BLaER1 (cell line): ENCODE results near the gene FZD2.

ENCODE experiments used
- H3K27ac ChIP-seq: shearing (Covaris generic); formaldehyde crosslinking; 2 replicates; pipeline ENCODE4 v1.8.1; 2022
- H3K27me3 ChIP-seq: shearing (Covaris generic); formaldehyde crosslinking; 2 replicates; pipeline ENCODE4 v1.8.1; 2022
- H3K36me3 ChIP-seq: shearing (Covaris generic); formaldehyde crosslinking; 2 replicates; pipeline ENCODE4 v1.8.1; 2022
- H3K4me1 ChIP-seq: shearing (Covaris generic); formaldehyde crosslinking; 2 replicates; pipeline ENCODE4 v1.8.1; 2022
- H3K4me2 ChIP-seq: shearing (Covaris generic); formaldehyde crosslinking; 2 replicates; pipeline ENCODE4 v1.8.1; 2022
- H3K4me3 ChIP-seq: shearing (Covaris generic); formaldehyde crosslinking; 2 replicates; pipeline ENCODE4 v1.8.1; 2022
- H3K9ac ChIP-seq: shearing (Covaris generic); formaldehyde crosslinking; 2 replicates; pipeline ENCODE4 v1.8.1; 2022
- H3K9me3 ChIP-seq: shearing (Covaris generic); formaldehyde crosslinking; 2 replicates; pipeline ENCODE4 v1.8.1; 2022
- H4K20me1 ChIP-seq: shearing (Covaris generic); formaldehyde crosslinking; 2 replicates; pipeline ENCODE4 v1.8.1; 2022
- Cebpa-rat ChIP-seq: shearing (Covaris generic); IDR thresholded peaks from 2 replicates; pipeline ENCODE4 v1.8.1; 2022

FZD2 gene

GRCh38 chr17:44546671-44547606, 10.3 kb upstream of the FZD2 start:
- Histone ChIP-seq H3K36me3 (no peaks in the 10 kb centered on the region), H3K27ac (peak overlapping the region; percentile 77), H3K9me3 (no peaks in the 10 kb centered on the region), H3K9ac (no peak overlapping the region), H3K4me2 (peak overlapping the region; percentile 84), H4K20me1 (no peaks in the 10 kb centered on the region), H3K4me1 (peaks cover 60% of the 10 kb centered on the region), H3K4me3 (no peak overlapping the region), H3K27me3 (no peaks in the 10 kb centered on the region)
- no peak for TF ChIP-seq Cebpa-rat

GRCh38 chr17:44547625-44548267, 9.5 kb upstream of the FZD2 start:
- TF ChIP-seq Cebpa-rat: no peak
- peak overlapping the region; percentile 84 for H3K4me2 ChIP-seq
- no peak overlapping the region for H3K4me3 ChIP-seq
- H3K4me1 ChIP-seq: peaks cover 52% of the 10 kb centered on the region
- peak overlapping the region; percentile 18; the same call in 1 of the 2 replicates for H3K9ac ChIP-seq
- no peaks in the 10 kb centered on the region for H4K20me1 ChIP-seq
- peak overlapping the region; percentile 77 for H3K27ac ChIP-seq
- no peaks in the 10 kb centered on the region for H3K27me3 ChIP-seq
- no peaks in the 10 kb centered on the region for H3K9me3 ChIP-seq
- no peaks in the 10 kb centered on the region for H3K36me3 ChIP-seq

- H3K27me3 ChIP-seq: no peaks in the 10 kb centered on the region
These were observed 8.7 kb upstream of the FZD2 start for GRCh38 chr17:44548376-44549230.

GRCh38 chr17:44549686-44550085, 7.6 kb upstream of the FZD2 start:
- peaks cover 39% of the 10 kb centered on the region for H3K4me1 ChIP-seq
- no peak overlapping the region for H3K4me3 ChIP-seq
- no peaks in the 10 kb centered on the region for H3K9me3 ChIP-seq
- H3K27me3 ChIP-seq: no peaks in the 10 kb centered on the region
- H3K27ac ChIP-seq: no peak overlapping the region
- TF ChIP-seq Cebpa-rat: no peak
- no peak overlapping the region for H3K9ac ChIP-seq
- H3K36me3 ChIP-seq: no peaks in the 10 kb centered on the region
- peak overlapping the region; percentile 84; the same call in 1 of the 2 replicates for H3K4me2 ChIP-seq
- H4K20me1 ChIP-seq: no peaks in the 10 kb centered on the region

More at GRCh38 chr17:44548376-44549230, 8.7 kb upstream of the FZD2 start:
- Histone ChIP-seq H3K9me3 (no peaks in the 10 kb centered on the region), H3K9ac (peak overlapping the region; percentile 18; the same call in 1 of the 2 replicates), H3K4me2 (peak overlapping the region; percentile 84), H4K20me1 (no peaks in the 10 kb centered on the region), H3K36me3 (no peaks in the 10 kb centered on the region), H3K27ac (peak overlapping the region; percentile 77), H3K4me1 (peaks cover 44% of the 10 kb centered on the region), H3K4me3 (no peak overlapping the region)
- no peak for TF ChIP-seq Cebpa-rat

- Histone ChIP-seq H3K36me3 (no peaks in the 10 kb centered on the region), H3K9me3 (no peaks in the 10 kb centered on the region), H3K27ac (no peak overlapping the region), H4K20me1 (no peaks in the 10 kb centered on the region), H3K9ac (no peak overlapping the region), H3K4me1 (peaks cover 43% of the 10 kb centered on the region), H3K4me2 (no peak overlapping the region), H3K4me3 (no peak overlapping the region), H3K27me3 (no peaks in the 10 kb centered on the region)
- TF ChIP-seq Cebpa-rat: no peak
These were observed 4.9 kb upstream of the FZD2 start for GRCh38 chr17:44552361-44552760.

- Histone ChIP-seq H3K4me3 (no peak overlapping the region), H3K4me1 (peaks cover 38% of the 10 kb centered on the region), H3K27me3 (no peaks in the 10 kb centered on the region), H3K4me2 (peak overlapping the region; percentile 95), H3K36me3 (peaks cover 7% of the 10 kb centered on the region), H3K9me3 (no peaks in the 10 kb centered on the region), H3K9ac (no peak overlapping the region), H4K20me1 (no peaks in the 10 kb centered on the region), H3K27ac (no peak overlapping the region)
- TF ChIP-seq Cebpa-rat: no peak
These were observed 2.2 kb upstream of the FZD2 start for GRCh38 chr17:44555099-44555498.

DNA sequence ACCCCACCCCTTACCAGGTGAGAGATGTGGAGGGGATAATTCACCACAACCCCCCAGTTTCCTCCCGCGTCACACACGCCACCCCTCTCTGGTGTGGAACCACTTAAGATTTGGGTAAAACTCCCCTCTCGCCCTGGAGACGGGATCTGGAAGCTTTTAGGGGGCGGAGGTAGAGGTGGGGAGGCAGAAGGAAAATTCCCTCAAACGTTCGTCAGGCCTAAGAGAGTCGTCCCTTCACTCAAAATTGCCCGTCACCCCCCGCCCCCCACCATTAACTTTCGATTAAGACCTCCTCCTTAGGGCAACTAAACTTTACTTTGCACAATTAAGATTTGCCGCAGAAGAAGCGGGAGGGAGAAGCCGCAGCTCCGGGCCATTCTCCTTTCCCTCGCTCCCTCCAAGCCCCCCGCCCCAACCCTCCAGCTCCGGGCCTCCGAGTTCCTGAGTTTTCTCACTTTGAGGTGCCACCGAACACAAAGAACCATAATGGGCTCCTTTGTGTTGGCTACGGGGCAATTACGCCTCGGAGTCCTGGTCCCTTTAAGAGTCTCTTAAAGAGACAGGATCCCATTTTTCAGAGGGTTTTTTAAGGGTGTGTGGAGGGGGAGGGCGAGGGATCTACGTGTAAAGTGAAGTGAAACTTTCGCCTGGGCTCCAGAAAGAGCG, 985 bp upstream of the FZD2 start:
- Histone ChIP-seq H3K27me3 (no peaks in the 10 kb centered on the region), H4K20me1 (0 out of 2 replicates have a peak, but pooled peaks cover 3% of the 10 kb centered on the region), H3K27ac (peak overlapping the region; percentile 97), H3K36me3 (peaks cover 7% of the 10 kb centered on the region), H3K4me3 (peak overlapping the region; percentile 78), H3K4me1 (peaks cover 50% of the 10 kb centered on the region), H3K9ac (peak overlapping the region; percentile 95), H3K9me3 (no peaks in the 10 kb centered on the region), H3K4me2 (peak overlapping the region; percentile 95)
- no peak for TF ChIP-seq Cebpa-rat

- no peaks in the 10 kb centered on the region for H3K9me3 ChIP-seq
- 0 out of 2 replicates have a peak, but pooled peaks cover 14% of the 10 kb centered on the region for H4K20me1 ChIP-seq
- H3K36me3 ChIP-seq: peaks cover 7% of the 10 kb centered on the region
- no peak for TF ChIP-seq Cebpa-rat
- H3K4me2 ChIP-seq: peak overlapping the region; percentile 95
- H3K9ac ChIP-seq: peak overlapping the region; percentile 95
- H3K4me3 ChIP-seq: peak overlapping the region; percentile 78
- H3K27ac ChIP-seq: peak overlapping the region; percentile 84
- H3K27me3 ChIP-seq: no peaks in the 10 kb centered on the region
- H3K4me1 ChIP-seq: peaks cover 64% of the 10 kb centered on the region
These were observed 484 bp downstream of the FZD2 start for GRCh38 chr17:44557651-44558285.
